ENCODE results near the gene HES5.
A peak's percentile ranks its signal among the peaks of the same experiment; 100 is the strongest.

Gene HES5

GRCh38 chr1:2546515-2547209 is 16.6 kb upstream of the HES5 start:
- DNase-seq, result peak; percentile 75

- DNase-seq, result peak; percentile 67
These were observed 15.9 kb upstream of the HES5 start for GRCh38 chr1:2545754-2546514.

GRCh38 chr1:2544875-2545640 is 15.0 kb upstream of the HES5 start:
- DNase-seq, result no peak

GRCh38 chr1:2544093-2544874 is 14.2 kb upstream of the HES5 start:
- no peak for DNase-seq

- DNase-seq, result peak; percentile 67
These were observed 13.6 kb upstream of the HES5 start for GRCh38 chr1:2543543-2544092.

- no peak for DNase-seq
These were observed 12.3 kb upstream of the HES5 start for GRCh38 chr1:2542246-2542915.

GRCh38 chr1:2541619-2542245 is 11.7 kb upstream of the HES5 start:
- no peak for DNase-seq

- DNase-seq, result no peak
These were observed 10.9 kb upstream of the HES5 start for GRCh38 chr1:2540816-2541492.

GRCh38 chr1:2539312-2539907 is 9.3 kb upstream of the HES5 start:
- no peak for DNase-seq

- DNase-seq, result no peak
These were observed 8.8 kb upstream of the HES5 start for GRCh38 chr1:2538872-2539271.

GRCh38 chr1:2538376-2538775 is 8.3 kb upstream of the HES5 start:
- no peak for DNase-seq

- no peak for DNase-seq
These were observed 7.7 kb upstream of the HES5 start for GRCh38 chr1:2537784-2538115.

GRCh38 chr1:2535981-2536380 is 5.9 kb upstream of the HES5 start:
- DNase-seq, result no peak

GRCh38 chr1:2535455-2535854 is 5.4 kb upstream of the HES5 start:
- DNase-seq, result no peak

GRCh38 chr1:2534687-2535441 is 4.8 kb upstream of the HES5 start:
- peak; percentile 55 for DNase-seq

GRCh38 chr1:2534315-2534686 is 4.2 kb upstream of the HES5 start:
- DNase-seq, result no peak

- DNase-seq, result no peak
These were observed 3.3 kb upstream of the HES5 start for GRCh38 chr1:2533365-2533764.

- no peak for DNase-seq
These were observed 2.6 kb upstream of the HES5 start for GRCh38 chr1:2532485-2533160.

Data from right kidney (tissue), 1 donor.